H9 (cell line): ENCODE measurements around the gene ASCC1. TPM values are rescaled to one million over a fixed set of nuclear protein-coding genes. Genes with fewer than 3 reads are reported as not detected.

ENCODE experiments used
- DNase-seq: peaks from one replicate; pipeline ENCODE4 v3.0.0-alpha.2; 2017
- H2AFZ ChIP-seq: one replicate; pipeline ENCODE4 v1.6.1; 2013; ENCODE audit warnings: mild to moderate bottlenecking, low read length, control low read depth, moderate library complexity
- H2AK5ac ChIP-seq: 2 replicates; pipeline ENCODE4 v1.6.1; 2013; ENCODE audit warnings: low read length, control low read depth, mixed read lengths; ENCODE audit not compliant: insufficient read length
- H2BK120ac ChIP-seq: one replicate; pipeline ENCODE4 v1.6.1; 2013; ENCODE audit warnings: low read depth, mild to moderate bottlenecking, low read length, control low read depth, inconsistent platforms; ENCODE audit not compliant: poor library complexity, severe bottlenecking
- H2BK12ac ChIP-seq: 2 replicates; pipeline ENCODE4 v1.6.1; 2013; ENCODE audit warnings: low read length, control low read depth, mixed read lengths, low read depth; ENCODE audit not compliant: insufficient read length
- H2BK15ac ChIP-seq: 2 replicates; pipeline ENCODE4 v1.6.1; 2013; ENCODE audit warnings: low read depth, low read length, control low read depth
- H2BK20ac ChIP-seq: one replicate; pipeline ENCODE4 v1.6.1; 2013; ENCODE audit warnings: low read depth, mild to moderate bottlenecking, low read length, control low read depth, inconsistent platforms; ENCODE audit not compliant: poor library complexity, severe bottlenecking
- H2BK5ac ChIP-seq: 2 replicates; pipeline ENCODE4 v1.6.1; 2013; ENCODE audit warnings: low read length, control low read depth, mixed read lengths; ENCODE audit not compliant: insufficient read length
- H3K14ac ChIP-seq: 2 replicates; pipeline ENCODE4 v1.6.1; 2013; ENCODE audit warnings: low read length, control low read depth; ENCODE audit not compliant: insufficient read depth
- H3K18ac ChIP-seq: 2 replicates; pipeline ENCODE4 v1.6.1; 2013; ENCODE audit warnings: low read depth, mild to moderate bottlenecking, mixed read lengths, low read length, control low read depth; ENCODE audit not compliant: insufficient read length
- H3K23ac ChIP-seq: 2 replicates; pipeline ENCODE4 v1.6.1; 2013; ENCODE audit warnings: low read length, control low read depth, mixed read lengths, low read depth; ENCODE audit not compliant: insufficient read length
- H3K23me2 ChIP-seq: 2 replicates; pipeline ENCODE4 v1.6.1; 2013; ENCODE audit warnings: low read depth, mild to moderate bottlenecking, mixed read lengths, low read length, control low read depth; ENCODE audit not compliant: insufficient read length, poor library complexity, severe bottlenecking
- H3K27ac ChIP-seq: 2 replicates; pipeline ENCODE4 v1.5.1; 2013; ENCODE audit warnings: low read length, control low read depth, mixed read lengths, low read depth; ENCODE audit not compliant: insufficient read length
- H3K27me3 ChIP-seq: 2 replicates; pipeline ENCODE4 v1.6.1; 2013; ENCODE audit warnings: low read length, control low read depth, inconsistent platforms; ENCODE audit not compliant: insufficient read depth
- H3K4ac ChIP-seq: 2 replicates; pipeline ENCODE4 v1.6.1; 2013; ENCODE audit warnings: low read depth, mild to moderate bottlenecking, control low read depth, inconsistent platforms, low read length, moderate library complexity
- H3K4me1 ChIP-seq: 2 replicates; pipeline ENCODE4 v1.6.1; 2013; ENCODE audit warnings: low read length, control low read depth, inconsistent platforms; ENCODE audit not compliant: insufficient read depth
- H3K4me2 ChIP-seq: 2 replicates; pipeline ENCODE4 v1.6.1; 2013; ENCODE audit warnings: low read length, control low read depth, mixed read lengths; ENCODE audit not compliant: insufficient read length, insufficient read depth
- H3K56ac ChIP-seq: 2 replicates; pipeline ENCODE4 v1.6.1; 2013; ENCODE audit warnings: low read depth, mild to moderate bottlenecking, mixed read lengths, low read length, control low read depth; ENCODE audit not compliant: insufficient read length
- H3K79me1 ChIP-seq: 2 replicates; pipeline ENCODE4 v1.6.1; 2013; ENCODE audit warnings: low read depth, mild to moderate bottlenecking, moderate library complexity, low read length, control low read depth, inconsistent platforms; ENCODE audit not compliant: insufficient read depth, poor library complexity, severe bottlenecking
- H3K79me2 ChIP-seq: 2 replicates; pipeline ENCODE4 v1.6.1; 2013; ENCODE audit warnings: low read length, control low read depth, inconsistent platforms; ENCODE audit not compliant: insufficient read depth
- H3K9ac ChIP-seq: 2 replicates; pipeline ENCODE4 v1.6.1; 2013; ENCODE audit warnings: low read length, control low read depth, mixed read lengths; ENCODE audit not compliant: insufficient read length; ENCODE audit errors: extremely low read depth
- H3K9me3 ChIP-seq: one replicate; pipeline ENCODE4 v1.6.1; 2013; ENCODE audit warnings: low read depth, low read length, inconsistent platforms; ENCODE audit not compliant: control insufficient read depth
- H3T11ph ChIP-seq: one replicate; pipeline ENCODE4 v1.6.1; 2013; ENCODE audit warnings: mild to moderate bottlenecking, low read length, control low read depth, inconsistent platforms
- H4K20me1 ChIP-seq: one replicate; pipeline ENCODE4 v1.6.1; 2013; ENCODE audit not compliant: control insufficient read depth, insufficient read length, insufficient read depth
- H4K5ac ChIP-seq: 2 replicates; pipeline ENCODE4 v1.6.1; 2013; ENCODE audit warnings: low read depth, mild to moderate bottlenecking, mixed read lengths, low read length, control low read depth; ENCODE audit not compliant: insufficient read length
- H4K8ac ChIP-seq: replicated peaks from 2 replicates; pipeline ENCODE4 v1.6.1; 2013; ENCODE audit warnings: low read length, control low read depth, mixed read lengths, low read depth; ENCODE audit not compliant: insufficient read length
- H4K91ac ChIP-seq: 2 replicates; pipeline ENCODE4 v1.6.1; 2013; ENCODE audit warnings: low read depth, mild to moderate bottlenecking, moderate library complexity, mixed read lengths, low read length, control low read depth; ENCODE audit not compliant: insufficient read length
- H3K27ac Mint-ChIP-seq, 3 experiments: 2 replicates in 2 of 3; 3 replicates in 1 of 3; pipeline ENCODE4 v1.8.0; 2020 to 2021; ENCODE audit warnings: mixed read lengths in 3 of 3, mild to moderate bottlenecking in 1 of 3, moderate library complexity in 1 of 3
- H3K27me3 Mint-ChIP-seq: 2 replicates; pipeline ENCODE4 v1.8.0; 2021; ENCODE audit warnings: low read depth, mild to moderate bottlenecking, moderate library complexity, mixed read lengths
- H3K36me3 Mint-ChIP-seq, 3 experiments: 2 replicates in 2 of 3; 3 replicates in 1 of 3; pipeline ENCODE4 v1.8.0; 2020 to 2021; ENCODE audit warnings: low read depth in 3 of 3, mixed read lengths in 3 of 3; ENCODE audit not compliant: insufficient read depth in 1 of 3
- H3K4me1 Mint-ChIP-seq, 2 experiments: 2 replicates each; pipeline ENCODE4 v1.8.0; 2020; ENCODE audit warnings: mixed read lengths in 2 of 2
- H3K4me3 Mint-ChIP-seq, 2 experiments: 2 replicates in 1 of 2; 3 replicates in 1 of 2; pipeline ENCODE4 v1.8.0; 2020 to 2021; ENCODE audit warnings: mild to moderate bottlenecking in 2 of 2, mixed read lengths in 2 of 2, moderate library complexity in 1 of 2
- H3K9me3 Mint-ChIP-seq, 2 experiments: 2 replicates in 1 of 2; 3 replicates in 1 of 2; pipeline ENCODE4 v1.8.0; 2020; ENCODE audit warnings: mild to moderate bottlenecking in 2 of 2, mixed read lengths in 2 of 2, moderate library complexity in 1 of 2
- WGBS: extraction: QIAGEN DNeasy Blood & Tissue Kit; methylation state at CpG from one replicate; pipeline ENCODE4 v1.1.7; 2013; ENCODE audit warnings: missing lambda C conversion rate, low lambda C conversion rate, mixed read lengths; ENCODE audit not compliant: insufficient read length; ENCODE audit errors: extremely low coverage; 5-methylcytosine and 5-hydroxymethylcytosine counted together
- total RNA-seq: library from RNA; stranded (reverse); gene quantifications from 2 replicates; pipeline ENCODE4 v1.2.1, GENCODE V29; 2021
- TF ChIP-seq, protein P1 (sequence below): fragments of 200-600 bp; sonication (generic); conservative IDR thresholded peaks from 3 replicates; pipeline ENCODE4 v1.8.0; 2021; ENCODE audit warnings: antibody characterized with exemption, mild to moderate bottlenecking

ASCC1 gene
- total RNA-seq, 1 experiment from 2014 or later, result 41.2 TPM

DNA sequence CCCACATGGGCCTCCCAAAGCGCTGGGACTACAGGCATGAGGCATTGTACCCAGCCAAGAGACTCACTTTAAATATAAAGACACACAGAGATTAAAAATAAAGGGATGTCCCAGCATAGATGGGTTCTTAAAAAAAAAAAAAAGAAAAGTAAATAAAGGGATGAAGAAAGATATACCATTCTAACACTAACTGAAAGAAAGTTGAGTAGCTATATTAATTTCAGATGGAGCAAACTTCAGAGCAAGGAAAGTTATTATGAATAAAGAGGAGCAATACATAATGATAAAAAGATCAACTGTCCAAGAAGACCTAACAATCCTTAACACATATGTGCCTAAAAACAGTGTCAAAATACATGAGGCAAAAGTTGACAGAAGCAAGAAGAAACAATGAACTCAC, 94.7 kb downstream of the ASCC1 start:
- H3K4ac ChIP-seq, result no peak overlapping the region
- no peaks in the 10 kb centered on the region for H3K23me2 ChIP-seq
- no peak overlapping the region for H2BK15ac ChIP-seq
- H2AK5ac ChIP-seq, result no peak overlapping the region
- H3K4me1 Mint-ChIP-seq, result peaks cover 6% of the 10 kb centered on the region in 2 experiments
- H4K5ac ChIP-seq, result no peak overlapping the region
- TF ChIP-seq, protein P1, sequence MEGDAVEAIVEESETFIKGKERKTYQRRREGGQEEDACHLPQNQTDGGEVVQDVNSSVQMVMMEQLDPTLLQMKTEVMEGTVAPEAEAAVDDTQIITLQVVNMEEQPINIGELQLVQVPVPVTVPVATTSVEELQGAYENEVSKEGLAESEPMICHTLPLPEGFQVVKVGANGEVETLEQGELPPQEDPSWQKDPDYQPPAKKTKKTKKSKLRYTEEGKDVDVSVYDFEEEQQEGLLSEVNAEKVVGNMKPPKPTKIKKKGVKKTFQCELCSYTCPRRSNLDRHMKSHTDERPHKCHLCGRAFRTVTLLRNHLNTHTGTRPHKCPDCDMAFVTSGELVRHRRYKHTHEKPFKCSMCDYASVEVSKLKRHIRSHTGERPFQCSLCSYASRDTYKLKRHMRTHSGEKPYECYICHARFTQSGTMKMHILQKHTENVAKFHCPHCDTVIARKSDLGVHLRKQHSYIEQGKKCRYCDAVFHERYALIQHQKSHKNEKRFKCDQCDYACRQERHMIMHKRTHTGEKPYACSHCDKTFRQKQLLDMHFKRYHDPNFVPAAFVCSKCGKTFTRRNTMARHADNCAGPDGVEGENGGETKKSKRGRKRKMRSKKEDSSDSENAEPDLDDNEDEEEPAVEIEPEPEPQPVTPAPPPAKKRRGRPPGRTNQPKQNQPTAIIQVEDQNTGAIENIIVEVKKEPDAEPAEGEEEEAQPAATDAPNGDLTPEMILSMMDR, result no peak
- no peak overlapping the region for H3K9ac ChIP-seq
- no peak for DNase-seq
- H2BK5ac ChIP-seq, result no peak overlapping the region
- H3K4me1 ChIP-seq, result no peaks in the 10 kb centered on the region
- no peak overlapping the region for H4K8ac ChIP-seq
- no peak overlapping the region for H3K18ac ChIP-seq
- H4K20me1 ChIP-seq, result no peaks in the 10 kb centered on the region
- H3K9me3 Mint-ChIP-seq, result peaks cover 7 to 9% of the 10 kb centered on the region in 2 experiments
- no peak overlapping the region for H3T11ph ChIP-seq
- H3K36me3 Mint-ChIP-seq, result peaks cover 12 to 13% (median 12%) of the 10 kb centered on the region in 3 experiments
- H3K27ac Mint-ChIP-seq, result no peak overlapping the region
- no peak overlapping the region for H2BK120ac ChIP-seq
- no peak overlapping the region for H4K91ac ChIP-seq
- H3K14ac ChIP-seq, result no peak overlapping the region
- no peak overlapping the region for H3K56ac ChIP-seq
- H2AFZ ChIP-seq, result no peak overlapping the region
- no peak overlapping the region for H3K23ac ChIP-seq
- no peak overlapping the region for H2BK12ac ChIP-seq
- no peaks in the 10 kb centered on the region for H3K79me1 ChIP-seq
- H3K79me2 ChIP-seq, result no peaks in the 10 kb centered on the region
- no peaks in the 10 kb centered on the region for H3K27me3 Mint-ChIP-seq
- no peaks in the 10 kb centered on the region for H3K27me3 ChIP-seq
- no peak overlapping the region for H3K27ac ChIP-seq
- no peaks in the 10 kb centered on the region for H3K9me3 ChIP-seq
- H2BK20ac ChIP-seq, result no peak overlapping the region
- no CpG with 5 or more reads among the region's 1 CpG for WGBS
- H3K4me3 Mint-ChIP-seq, result no peak overlapping the region
- no peak overlapping the region for H3K4me2 ChIP-seq
